ENCODE measurements around the gene MTURN.

The MTURN gene

GRCh38 chr7:30159698-30160143 is 24.9 kb downstream of the MTURN start:
- DNase-seq (ENCODE audit: low read depth in 4 of 4, low spot score in 1 of 4), result no peak

- DNase-seq (ENCODE audit: low read depth in 4 of 4, low spot score in 1 of 4), result no peak
Measured at GRCh38 chr7:30160329-30160728, 25.5 kb downstream of the MTURN start.

- DNase-seq (ENCODE audit: low read depth in 4 of 4, low spot score in 1 of 4), result no peak
Measured at GRCh38 chr7:30162133-30162532, 27.3 kb downstream of the MTURN start.

GRCh38 chr7:30162622-30163124 is 27.9 kb downstream of the MTURN start:
- DNase-seq (ENCODE audit: low read depth in 4 of 4, low spot score in 1 of 4), result no peak

- no peak for DNase-seq (ENCODE audit: low read depth in 4 of 4, low spot score in 1 of 4)
Measured at GRCh38 chr7:30163231-30163894, 28.6 kb downstream of the MTURN start.

- DNase-seq (ENCODE audit: low read depth in 4 of 4, low spot score in 1 of 4), result no peak
Measured at GRCh38 chr7:30164567-30164966, 29.8 kb downstream of the MTURN start.

GRCh38 chr7:30165590-30165989 is 30.8 kb downstream of the MTURN start:
- no peak for DNase-seq (ENCODE audit: low read depth in 4 of 4, low spot score in 1 of 4)

GRCh38 chr7:30166155-30166840 is 31.5 kb downstream of the MTURN start:
- DNase-seq (ENCODE audit: low read depth in 4 of 4, low spot score in 1 of 4), result no peak

- no peak for DNase-seq (ENCODE audit: low read depth in 4 of 4, low spot score in 1 of 4)
Measured at GRCh38 chr7:30166841-30167235, 32.1 kb downstream of the MTURN start.

GRCh38 chr7:30167901-30168300 is 33.1 kb downstream of the MTURN start:
- DNase-seq (ENCODE audit: low read depth in 4 of 4, low spot score in 1 of 4), result no peak

GRCh38 chr7:30168835-30169573 is 34.2 kb downstream of the MTURN start:
- DNase-seq (ENCODE audit: low read depth in 4 of 4, low spot score in 1 of 4), result no peak

- DNase-seq (ENCODE audit: low read depth in 4 of 4, low spot score in 1 of 4), result no peak
Measured at GRCh38 chr7:30169579-30169978, 34.8 kb downstream of the MTURN start.

- DNase-seq (ENCODE audit: low read depth in 4 of 4, low spot score in 1 of 4), result no peak
Measured at GRCh38 chr7:30170476-30171205, 35.9 kb downstream of the MTURN start.

GRCh38 chr7:30171766-30172447 is 37.1 kb downstream of the MTURN start:
- no peak for DNase-seq (ENCODE audit: low read depth in 4 of 4, low spot score in 1 of 4)

GRCh38 chr7:30172451-30172850 is 37.7 kb downstream of the MTURN start:
- no peak for DNase-seq (ENCODE audit: low read depth in 4 of 4, low spot score in 1 of 4)

GRCh38 chr7:30173058-30173897 is 38.5 kb downstream of the MTURN start:
- DNase-seq (ENCODE audit: low read depth in 4 of 4, low spot score in 1 of 4), result no peak

GRCh38 chr7:30175180-30175579 is 40.4 kb downstream of the MTURN start:
- no peak for DNase-seq (ENCODE audit: low read depth in 4 of 4, low spot score in 1 of 4)

- DNase-seq (ENCODE audit: low read depth in 4 of 4, low spot score in 1 of 4), result no peak
Measured at GRCh38 chr7:30175636-30176147, 40.9 kb downstream of the MTURN start.

GRCh38 chr7:30176463-30177109 is 41.8 kb downstream of the MTURN start:
- no peak for DNase-seq (ENCODE audit: low read depth in 4 of 4, low spot score in 1 of 4)

Data from stimulated activated CD4-positive, alpha-beta T cell treated with anti-CD3 and anti-CD28 coated beads, Interleukin-1b, Interleukin-23, amount 100 ng/mL, for 24 hours (primary cell).